ENCODE results near the gene SULF2. TPM values are rescaled to one million over a fixed set of nuclear protein-coding genes. Genes with fewer than 3 reads are reported as not detected.
"Not testable (repeated sequence)": the region's sequence is repeated elsewhere in the genome, so short reads cannot be mapped to it uniquely, and the experiment has no call there.

SULF2 gene
- total and polyA plus RNA-seq, 4 donors: 8.1 to 25.4 (median 12.0) TPM

DNA sequence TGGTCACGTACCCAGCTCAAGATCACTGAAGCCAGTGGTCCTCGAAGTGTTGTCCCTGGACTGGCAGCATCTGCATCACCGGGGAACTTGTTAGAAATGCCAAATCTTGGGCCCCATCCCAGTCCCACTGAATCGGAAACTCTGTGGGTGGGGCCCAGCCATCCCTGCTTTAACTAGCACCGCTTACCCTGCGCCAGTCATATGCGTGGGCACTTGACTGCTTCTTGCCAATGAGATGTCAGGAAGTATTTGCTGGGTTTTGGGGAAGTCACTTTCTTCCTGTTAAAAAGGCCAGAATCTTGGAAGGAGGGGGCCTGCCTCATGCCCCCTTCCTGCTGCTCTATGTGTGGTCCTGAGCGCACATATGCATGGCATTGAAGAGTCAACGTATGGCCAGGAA is 11.7 kb upstream of the SULF2 start (continued):
- TF ChIP-seq EGR1 (IDR thresholded peaks at IDR 0.05; ENCODE audit: low read depth in 2 of 2) (no peak), SP1 (IDR thresholded peaks at IDR 0.05) (no peak), YY1 (IDR thresholded peaks at IDR 0.05) (no peak)

DNA sequence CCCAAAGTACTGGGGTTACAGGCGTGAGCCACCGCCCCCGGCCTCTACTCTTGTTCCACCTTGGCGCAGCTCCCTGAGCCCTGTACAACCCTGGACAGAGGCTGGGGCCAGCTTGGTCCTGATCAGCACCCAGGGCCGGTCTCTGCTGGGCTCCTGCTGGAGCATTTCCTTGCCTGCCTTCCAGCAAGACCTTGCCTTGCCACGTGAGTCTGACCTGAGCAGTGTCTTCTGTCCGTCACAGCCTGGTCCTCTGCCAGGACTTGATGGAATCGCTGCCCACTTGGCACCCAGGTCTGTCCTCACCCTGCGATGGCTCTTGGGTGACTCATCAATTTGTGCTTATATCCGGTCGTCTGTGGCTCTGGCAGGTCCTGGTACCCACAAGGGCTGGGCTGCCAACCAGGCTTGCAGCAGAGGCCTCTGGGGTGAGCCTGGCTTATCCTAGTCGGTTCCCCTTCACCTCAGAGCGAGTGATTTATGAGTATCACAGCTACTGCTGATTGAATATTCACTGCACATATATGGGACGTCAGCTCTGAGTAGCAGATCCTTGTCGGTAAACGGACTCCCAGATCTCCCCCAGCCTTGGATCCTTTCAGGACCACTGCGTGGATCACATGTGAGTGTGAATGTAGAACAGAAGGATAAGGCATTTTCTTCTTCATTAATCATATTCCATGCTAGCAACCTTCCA is 10.1 kb upstream of the SULF2 start:
- Histone ChIP-seq H3K27me3 (ENCODE audit: control insufficient read depth in 4 of 4, insufficient read depth in 4 of 4, low read length in 3 of 4) (no peaks in the 10 kb centered on the region), H3K27ac (ENCODE audit: low read depth in 1 of 2, low read length in 2 of 2) (no peak overlapping the region), H3K4me3 (ENCODE audit: low read depth in 1 of 3, low read length in 3 of 3) (no peak overlapping the region), H3K36me3 (ENCODE audit: control insufficient read depth in 4 of 4, insufficient read depth in 3 of 4, low read depth in 1 of 4, low read length in 3 of 4) (no peaks in the 10 kb centered on the region), H3K4me1 (ENCODE audit: control insufficient read depth in 4 of 4, insufficient read depth in 4 of 4, low read length in 3 of 4) (no peaks in the 10 kb centered on the region), H3K9ac (ENCODE audit: low read depth in 1 of 2, low read length in 2 of 2) (no peak overlapping the region), H3K9me3 (ENCODE audit: control insufficient read depth in 4 of 4, low read length in 3 of 4) (no peaks in the 10 kb centered on the region)
- no peak for DNase-seq (ENCODE audit: low spot score)
- 77% methylated on average over 17 of the region's 17 CpGs for whole genome bisulfite sequencing
- TF ChIP-seq YY1 (IDR thresholded peaks at IDR 0.05): no peak
- TF ChIP-seq RAD21 (IDR thresholded peaks at IDR 0.05): no peak
- peak in 1 of 2 donors; percentile 10 for TF ChIP-seq JUND (IDR thresholded peaks at IDR 0.05)
- no peak for TF ChIP-seq NR2F2 (IDR thresholded peaks at IDR 0.05)
- no peak for TF ChIP-seq RXRA (IDR thresholded peaks at IDR 0.05)

DNA sequence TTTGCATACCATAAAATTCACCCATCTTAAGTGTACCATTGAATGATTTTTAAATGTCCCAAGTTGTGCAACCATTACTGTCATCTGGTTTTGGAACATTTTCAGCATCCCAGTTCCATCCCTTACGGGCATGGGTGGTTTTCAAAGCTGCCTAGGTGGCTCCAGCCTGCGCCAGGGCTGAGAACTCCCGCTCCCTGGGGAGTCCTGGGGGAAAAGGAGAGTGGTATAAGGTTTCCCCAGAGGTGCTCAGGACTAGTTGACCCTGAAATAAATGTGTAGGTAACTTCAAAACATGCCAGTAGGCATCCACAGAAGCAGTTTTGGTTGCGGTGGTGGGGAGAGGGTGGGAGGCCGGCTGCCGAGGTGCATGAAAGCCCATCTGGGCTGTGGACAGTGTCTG is 9.0 kb upstream of the SULF2 start:
- not testable (repeated sequence) for H3K9ac ChIP-seq (ENCODE audit: low read depth in 1 of 2, low read length in 2 of 2); H3K4me3 ChIP-seq (ENCODE audit: low read depth in 1 of 3, low read length in 3 of 3); DNase-seq (ENCODE audit: low spot score); H3K27ac ChIP-seq (ENCODE audit: low read depth in 1 of 2, low read length in 2 of 2); H3K36me3 ChIP-seq (ENCODE audit: control insufficient read depth in 4 of 4, insufficient read depth in 3 of 4, low read depth in 1 of 4, low read length in 3 of 4); H3K27me3 ChIP-seq (ENCODE audit: control insufficient read depth in 4 of 4, insufficient read depth in 4 of 4, low read length in 3 of 4); H3K9me3 ChIP-seq (ENCODE audit: control insufficient read depth in 4 of 4, low read length in 3 of 4); H3K4me1 ChIP-seq (ENCODE audit: control insufficient read depth in 4 of 4, insufficient read depth in 4 of 4, low read length in 3 of 4)
- 95% methylated on average over 6 of the region's 6 CpGs for WGBS

DNA sequence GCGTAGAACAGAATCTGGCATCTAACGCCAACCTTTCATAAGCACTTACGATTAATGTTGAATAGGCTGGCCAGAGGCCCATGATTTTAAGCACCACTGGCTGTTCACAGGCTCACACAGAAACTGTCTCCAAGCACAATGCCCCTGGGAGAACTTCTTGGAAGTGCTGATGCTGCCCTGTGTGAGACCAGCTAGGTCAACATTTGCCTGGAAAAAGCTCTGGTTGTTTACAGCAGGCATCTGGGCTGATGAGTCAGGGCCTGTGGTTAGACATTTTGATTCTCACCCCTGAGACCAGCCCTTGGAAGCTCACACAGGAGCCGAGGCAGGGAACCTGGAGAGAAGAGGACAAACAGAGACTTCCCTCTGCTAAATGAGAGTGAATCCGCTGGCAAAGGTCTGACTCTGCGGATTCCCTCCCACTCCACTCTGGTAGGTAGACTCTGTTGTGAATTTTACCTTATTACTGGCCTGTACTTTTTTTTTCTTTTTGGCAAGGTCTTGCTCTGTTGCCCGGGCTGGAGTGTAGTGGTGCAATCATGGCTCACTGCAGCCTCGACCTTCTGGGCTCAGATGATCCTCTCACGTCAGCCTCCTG is 6.8 kb upstream of the SULF2 start:
- no peak for DNase-seq (ENCODE audit: low spot score)
- Histone ChIP-seq H3K4me1 (ENCODE audit: control insufficient read depth in 4 of 4, insufficient read depth in 4 of 4, low read length in 3 of 4) (no peaks in the 10 kb centered on the region), H3K9me3 (ENCODE audit: control insufficient read depth in 4 of 4, low read length in 3 of 4) (no peaks in the 10 kb centered on the region), H3K4me3 (ENCODE audit: low read depth in 1 of 3, low read length in 3 of 3) (no peak overlapping the region), H3K9ac (ENCODE audit: low read depth in 1 of 2, low read length in 2 of 2) (no peak overlapping the region), H3K27me3 (ENCODE audit: control insufficient read depth in 4 of 4, insufficient read depth in 4 of 4, low read length in 3 of 4) (no peaks in the 10 kb centered on the region), H3K36me3 (ENCODE audit: control insufficient read depth in 4 of 4, insufficient read depth in 3 of 4, low read depth in 1 of 4, low read length in 3 of 4) (no peaks in the 10 kb centered on the region), H3K27ac (ENCODE audit: low read depth in 1 of 2, low read length in 2 of 2) (no peak overlapping the region)
- WGBS: 82% methylated on average over 9 of the region's 9 CpGs
- TF ChIP-seq, protein P1, sequence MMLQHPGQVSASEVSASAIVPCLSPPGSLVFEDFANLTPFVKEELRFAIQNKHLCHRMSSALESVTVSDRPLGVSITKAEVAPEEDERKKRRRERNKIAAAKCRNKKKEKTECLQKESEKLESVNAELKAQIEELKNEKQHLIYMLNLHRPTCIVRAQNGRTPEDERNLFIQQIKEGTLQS (IDR thresholded peaks at IDR 0.05): no peak
- TF ChIP-seq JUND (IDR thresholded peaks at IDR 0.05): no peak
- TF ChIP-seq, protein P2, sequence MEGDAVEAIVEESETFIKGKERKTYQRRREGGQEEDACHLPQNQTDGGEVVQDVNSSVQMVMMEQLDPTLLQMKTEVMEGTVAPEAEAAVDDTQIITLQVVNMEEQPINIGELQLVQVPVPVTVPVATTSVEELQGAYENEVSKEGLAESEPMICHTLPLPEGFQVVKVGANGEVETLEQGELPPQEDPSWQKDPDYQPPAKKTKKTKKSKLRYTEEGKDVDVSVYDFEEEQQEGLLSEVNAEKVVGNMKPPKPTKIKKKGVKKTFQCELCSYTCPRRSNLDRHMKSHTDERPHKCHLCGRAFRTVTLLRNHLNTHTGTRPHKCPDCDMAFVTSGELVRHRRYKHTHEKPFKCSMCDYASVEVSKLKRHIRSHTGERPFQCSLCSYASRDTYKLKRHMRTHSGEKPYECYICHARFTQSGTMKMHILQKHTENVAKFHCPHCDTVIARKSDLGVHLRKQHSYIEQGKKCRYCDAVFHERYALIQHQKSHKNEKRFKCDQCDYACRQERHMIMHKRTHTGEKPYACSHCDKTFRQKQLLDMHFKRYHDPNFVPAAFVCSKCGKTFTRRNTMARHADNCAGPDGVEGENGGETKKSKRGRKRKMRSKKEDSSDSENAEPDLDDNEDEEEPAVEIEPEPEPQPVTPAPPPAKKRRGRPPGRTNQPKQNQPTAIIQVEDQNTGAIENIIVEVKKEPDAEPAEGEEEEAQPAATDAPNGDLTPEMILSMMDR (IDR thresholded peaks at IDR 0.05; ENCODE audit: low read depth, low read length, missing input control): no peak
- no peak for TF ChIP-seq RXRA (IDR thresholded peaks at IDR 0.05)
- TF ChIP-seq, protein P3, sequence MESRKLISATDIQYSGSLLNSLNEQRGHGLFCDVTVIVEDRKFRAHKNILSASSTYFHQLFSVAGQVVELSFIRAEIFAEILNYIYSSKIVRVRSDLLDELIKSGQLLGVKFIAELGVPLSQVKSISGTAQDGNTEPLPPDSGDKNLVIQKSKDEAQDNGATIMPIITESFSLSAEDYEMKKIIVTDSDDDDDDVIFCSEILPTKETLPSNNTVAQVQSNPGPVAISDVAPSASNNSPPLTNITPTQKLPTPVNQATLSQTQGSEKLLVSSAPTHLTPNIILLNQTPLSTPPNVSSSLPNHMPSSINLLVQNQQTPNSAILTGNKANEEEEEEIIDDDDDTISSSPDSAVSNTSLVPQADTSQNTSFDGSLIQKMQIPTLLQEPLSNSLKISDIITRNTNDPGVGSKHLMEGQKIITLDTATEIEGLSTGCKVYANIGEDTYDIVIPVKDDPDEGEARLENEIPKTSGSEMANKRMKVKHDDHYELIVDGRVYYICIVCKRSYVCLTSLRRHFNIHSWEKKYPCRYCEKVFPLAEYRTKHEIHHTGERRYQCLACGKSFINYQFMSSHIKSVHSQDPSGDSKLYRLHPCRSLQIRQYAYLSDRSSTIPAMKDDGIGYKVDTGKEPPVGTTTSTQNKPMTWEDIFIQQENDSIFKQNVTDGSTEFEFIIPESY (IDR thresholded peaks at IDR 0.05): no peak
- TF ChIP-seq NR2F2 (IDR thresholded peaks at IDR 0.05): no peak
- no peak for TF ChIP-seq RAD21 (IDR thresholded peaks at IDR 0.05)
- TF ChIP-seq GABPA (IDR thresholded peaks at IDR 0.05 in 1 of 2, conservative IDR thresholded peaks at IDR 0.05 in 1 of 2): no peak
- TF ChIP-seq FOXA1 (IDR thresholded peaks at IDR 0.05): no peak
- no peak for TF ChIP-seq HNF4G (IDR thresholded peaks at IDR 0.05)
- TF ChIP-seq SP1 (IDR thresholded peaks at IDR 0.05): no peak
- TF ChIP-seq MAX (IDR thresholded peaks at IDR 0.05): no peak
- no peak for TF ChIP-seq HNF4A (conservative IDR thresholded peaks at IDR 0.05)
- TF ChIP-seq REST (IDR thresholded peaks at IDR 0.05): no peak
- no peak for TF ChIP-seq FOXA2 (IDR thresholded peaks at IDR 0.05)
- TF ChIP-seq TAF1 (conservative IDR thresholded peaks at IDR 0.05): no peak
- TF ChIP-seq YY1 (IDR thresholded peaks at IDR 0.05): no peak
